NCI-H510A (cell line): Measurements from ENCODE around the gene NCKAP1.
"Not testable (repeated sequence)": the region's sequence is repeated elsewhere in the genome, so short reads cannot be mapped to it uniquely, and the experiment has no call there.

Experiments used
- DNase-seq: peaks from one replicate; lab custom pipeline; 2025; lab: John Stamatoyannopoulos, UW

NCKAP1 gene

GRCh38 chr2:182876653-182877052 is 161.6 kb downstream of the NCKAP1 start:
- not testable (repeated sequence) for DNase-seq

DNA sequence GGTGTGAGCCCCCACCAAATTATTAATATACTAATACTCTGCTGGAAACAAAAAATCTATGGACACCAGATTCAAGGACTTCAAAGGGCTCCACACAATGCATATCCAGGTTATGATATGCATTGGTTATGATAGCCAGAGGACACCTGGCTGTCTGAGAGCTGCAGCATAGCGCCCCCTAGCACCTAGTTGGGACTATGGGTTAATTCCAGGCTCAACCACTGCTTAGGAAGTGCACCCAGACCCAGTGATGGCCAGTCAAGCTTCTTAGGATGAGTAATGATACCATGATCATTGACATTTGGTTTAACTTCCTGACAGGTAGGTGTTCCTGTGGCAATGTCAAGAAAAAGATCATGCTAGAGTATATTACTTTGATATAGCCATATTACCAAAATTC is 168.0 kb downstream of the NCKAP1 start:
- peak; percentile 59 for DNase-seq

GRCh38 chr2:182868054-182868796 is 170.0 kb downstream of the NCKAP1 start:
- DNase-seq: peak; percentile 17

DNA sequence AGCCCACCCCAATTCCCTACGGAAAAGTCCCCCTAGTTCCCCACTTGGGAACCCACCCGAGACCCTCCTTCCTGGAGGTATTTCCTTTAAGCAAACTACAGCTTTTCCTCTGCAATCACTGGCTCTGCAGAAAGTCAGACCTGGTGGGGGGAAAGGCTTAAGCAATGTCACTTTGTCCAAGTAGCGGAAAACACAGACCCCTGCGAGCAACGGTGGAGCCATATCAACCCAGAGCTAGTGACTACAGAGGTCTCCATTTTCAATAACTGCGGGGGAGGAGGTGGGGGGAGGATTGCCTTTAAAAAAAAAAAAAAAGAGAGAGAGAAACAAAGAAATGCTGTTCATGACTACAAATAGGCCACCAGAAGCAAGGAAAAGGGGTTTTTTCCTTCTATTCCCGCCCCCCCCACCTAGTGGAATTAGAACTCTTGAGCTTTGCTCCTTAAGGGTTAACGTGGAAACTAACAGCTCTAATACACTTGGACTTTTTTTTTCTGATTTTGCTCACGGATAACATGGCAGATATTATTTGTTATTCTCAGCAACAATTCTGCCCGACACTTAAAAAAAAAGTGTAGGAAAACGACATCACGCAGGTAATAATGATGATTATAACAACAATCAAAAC is 170.7 kb downstream of the NCKAP1 start:
- peak; percentile 4 for DNase-seq

DNA sequence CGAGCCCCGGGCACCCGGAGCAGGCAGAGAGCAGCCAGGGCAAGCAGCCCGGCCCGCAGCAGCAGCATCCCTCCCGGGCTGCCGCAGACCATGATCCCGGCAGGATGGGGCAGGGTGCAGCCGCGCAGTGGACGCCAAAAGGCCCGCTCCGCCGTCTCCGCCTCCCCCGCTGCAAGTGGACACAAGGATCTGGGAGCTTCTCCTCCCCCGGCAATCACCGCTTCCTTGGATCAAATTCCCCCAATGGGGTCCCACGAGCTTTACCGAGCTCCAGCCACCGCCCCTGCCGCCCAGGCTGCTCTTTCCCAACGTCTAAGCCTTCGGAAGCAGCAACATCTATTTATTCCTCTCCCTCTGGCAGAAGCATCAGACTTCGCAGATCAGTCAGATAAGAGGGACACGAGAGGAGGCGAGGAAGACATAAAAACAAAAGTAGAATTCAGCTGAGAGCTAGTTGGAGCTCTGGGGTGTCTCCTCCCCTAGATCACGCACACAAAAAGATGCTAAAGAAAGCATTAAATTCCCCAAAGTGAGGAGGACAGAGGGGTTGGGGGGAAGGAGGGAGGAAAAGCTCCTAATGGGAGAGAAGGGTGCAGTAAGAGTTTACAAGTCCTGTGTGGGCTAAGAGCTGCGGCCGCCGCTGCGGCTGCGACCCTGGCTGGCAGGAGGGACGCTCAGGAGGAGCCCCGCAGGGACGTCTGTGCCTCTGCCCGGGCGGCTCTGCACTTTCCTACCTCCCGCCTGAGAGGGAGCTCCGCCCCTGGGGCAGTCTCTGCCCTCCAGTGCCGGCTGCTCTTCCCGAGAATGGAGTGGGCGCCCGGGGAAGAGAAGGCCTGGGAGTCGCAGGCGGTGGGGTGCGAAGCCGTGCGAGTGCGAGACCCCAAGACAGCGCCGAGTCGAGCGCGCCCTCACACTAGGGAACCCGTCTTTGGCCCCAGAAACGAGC is 171.5 kb downstream of the NCKAP1 start, which contains the start of gene FRZB:
TSS of gene FRZB (minus strand) at position 177 of the 946 bp plus-strand sequence. CDS start at position 92, 85 bp downstream.
- peak; percentile 88 for DNase-seq

GRCh38 chr2:182866095-182866460 is 172.2 kb downstream of the NCKAP1 start:
- no peak for DNase-seq

DNA sequence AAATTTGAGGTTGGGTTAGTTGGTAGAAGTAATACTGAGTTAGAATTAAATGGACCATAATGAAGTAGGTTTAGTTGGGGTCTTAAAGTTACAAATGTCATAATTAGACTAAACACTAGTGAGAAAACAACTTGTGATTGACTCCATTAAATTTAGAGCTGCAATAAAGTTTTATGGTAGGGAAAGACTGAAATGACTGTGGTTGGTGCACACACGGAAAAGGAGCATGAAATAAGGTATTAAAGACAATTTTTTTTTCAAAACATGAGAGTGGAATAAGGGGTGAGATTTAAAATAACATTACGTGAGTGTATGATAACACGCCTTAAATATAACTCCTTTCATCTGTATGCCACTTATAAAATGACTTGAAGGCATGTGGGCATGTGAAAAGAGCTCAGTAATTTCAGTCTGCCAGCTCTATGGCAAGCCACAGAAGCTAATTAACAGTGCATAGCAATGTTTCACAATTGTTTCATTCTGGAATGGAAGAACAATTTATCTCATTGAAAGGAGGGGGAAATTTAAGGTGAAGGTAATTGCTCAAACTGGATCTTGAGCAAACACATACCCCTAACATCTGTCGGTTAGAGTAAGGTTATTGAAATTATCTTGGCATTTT is 173.2 kb downstream of the NCKAP1 start:
- DNase-seq: no peak

GRCh38 chr2:182863642-182864041 is 174.6 kb downstream of the NCKAP1 start:
- no peak for DNase-seq

DNA sequence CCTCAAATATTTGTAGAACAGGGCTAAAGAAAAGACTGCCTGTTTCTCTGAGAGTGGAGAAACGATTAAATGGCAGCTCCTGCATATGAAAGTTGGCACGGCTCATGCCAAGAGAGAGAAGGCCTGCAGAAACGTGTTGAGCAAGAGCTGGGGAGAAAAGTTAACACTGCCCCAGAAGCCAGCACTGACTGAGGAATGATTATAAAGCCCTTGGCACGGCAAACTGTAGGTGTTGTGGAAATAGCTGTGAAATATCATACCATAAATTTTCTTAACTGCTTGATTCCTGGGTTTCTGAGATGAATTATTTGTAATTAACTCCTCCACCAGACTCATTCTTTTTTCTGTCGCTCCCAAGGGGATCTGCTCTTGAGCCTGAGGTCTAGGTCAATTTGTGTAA is 176.2 kb downstream of the NCKAP1 start:
- no peak for DNase-seq

DNA sequence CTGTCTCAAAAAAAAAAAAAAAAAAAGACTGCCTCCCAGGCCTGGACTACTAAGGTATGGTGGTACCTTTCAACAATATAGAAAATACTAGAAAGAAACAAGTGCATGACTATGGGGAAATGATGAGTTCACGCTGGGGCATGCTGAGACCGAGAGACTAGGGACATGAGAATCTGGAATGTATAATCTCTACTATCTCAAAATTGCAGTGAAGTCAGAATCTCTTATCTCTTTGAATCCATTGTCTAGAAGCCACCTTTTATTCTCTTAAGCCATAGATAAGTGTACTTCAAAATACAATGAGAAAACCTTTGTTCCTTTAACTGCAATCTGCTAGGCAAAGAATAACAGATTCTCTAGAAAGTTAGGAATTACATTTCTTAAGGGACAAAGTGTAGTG is 177.4 kb downstream of the NCKAP1 start:
- DNase-seq: no peak
